A673 (cell line): ENCODE data around the gene SEPTIN1. TPM values are rescaled to one million over a fixed set of nuclear protein-coding genes. Genes with fewer than 3 reads are reported as not detected.

ENCODE experiments used
- BruUV-seq: library from RNA; stranded (reverse); fragments of 400-500 nt; replicated peaks from 2 replicates; lab custom pipeline; 2021; lab: Mats Ljungman, UMichigan
- CTCF ChIA-PET: fragments of 300-600 bp; sonication (Branson Sonifier 250); formaldehyde crosslinking; loops from one replicate; lab custom pipeline; 2022; ENCODE audit warnings: antibody characterized with exemption; lab: Charles Lee
- POLR2A ChIA-PET: fragments of 300-600 bp; sonication (Branson Sonifier 250); formaldehyde crosslinking; loops from one replicate; lab custom pipeline; 2022; ENCODE audit warnings: antibody characterized with exemption; ENCODE audit not compliant: low non-redundant PET; lab: Charles Lee
- DNase-seq: peaks from one replicate; pipeline ENCODE4 v3.0.0-alpha.2; 2015; ENCODE audit warnings: low spot score
- H3K27ac ChIP-seq: fragments of 200-600 bp; sonication (generic); 2 replicates; pipeline ENCODE4 v1.5.1; 2016; ENCODE audit warnings: mixed run types, low read depth, mild to moderate bottlenecking, mixed read lengths, antibody characterized with exemption, low read length; ENCODE audit not compliant: poor library complexity, severe bottlenecking
- H3K27me3 ChIP-seq: fragments of 200-600 bp; sonication (generic); replicated peaks from 2 replicates; pipeline ENCODE4 v1.6.1; 2017; ENCODE audit warnings: mixed run types, low read depth, mild to moderate bottlenecking, mixed read lengths, antibody characterized with exemption, low read length; ENCODE audit not compliant: insufficient read depth, poor library complexity
- H3K36me3 ChIP-seq: fragments of 200-600 bp; sonication (generic); 2 replicates; pipeline ENCODE4 v1.6.1; 2016; ENCODE audit warnings: mixed run types, mild to moderate bottlenecking, mixed read lengths, antibody characterized with exemption, low read length; ENCODE audit not compliant: insufficient read depth, poor library complexity, severe bottlenecking
- H3K4me1 ChIP-seq: fragments of 200-600 bp; sonication (generic); 2 replicates; pipeline ENCODE4 v1.6.1; 2017; ENCODE audit warnings: mixed run types, mild to moderate bottlenecking, mixed read lengths, antibody characterized with exemption, low read length; ENCODE audit not compliant: insufficient read depth, poor library complexity, severe bottlenecking
- H3K4me3 ChIP-seq: fragments of 200-600 bp; sonication (generic); 2 replicates; pipeline ENCODE4 v1.5.1; 2016; ENCODE audit warnings: low read depth, mixed run types, mild to moderate bottlenecking, mixed read lengths, low read length; ENCODE audit not compliant: poor library complexity, severe bottlenecking
- H3K9me3 ChIP-seq: fragments of 200-600 bp; sonication (generic); 2 replicates; pipeline ENCODE4 v1.6.1; 2016; ENCODE audit warnings: mixed run types, low read depth, mild to moderate bottlenecking, mixed read lengths, antibody characterized with exemption, low read length; ENCODE audit not compliant: poor library complexity, severe bottlenecking
- EZH2 ChIP-seq: fragments of 200-600 bp; sonication (generic); IDR thresholded peaks from 2 replicates; pipeline ENCODE4 v1.6.1; 2017; ENCODE audit warnings: borderline replicate concordance, low read depth, mild to moderate bottlenecking, mixed read lengths, antibody characterized with exemption, low read length; ENCODE audit not compliant: poor library complexity, severe bottlenecking
- intact Hi-C: fragments of 100-400 bp; cut with micrococcal nuclease; formaldehyde crosslinking; loops from one replicate; pipeline ENCODE4 v1.10.0; 2022; ENCODE audit not compliant: unreplicated experiment
- total RNA-seq: library from RNA; stranded (reverse); gene quantifications from 2 replicates; pipeline ENCODE4 v1.2.3, GENCODE V29; 2021
- TF ChIP-seq, protein P1 (sequence below): fragments of 300-800, 200-600 bp; sonication (generic); conservative IDR thresholded peaks from 2 replicates; pipeline ENCODE4 v1.5.1; 2017; ENCODE audit warnings: low read depth, mild to moderate bottlenecking, antibody characterized with exemption, low read length, moderate library complexity, mixed read lengths

SEPTIN1 gene
- total RNA-seq, 1 experiment from 2014 or later, result 0.86 TPM

DNA sequence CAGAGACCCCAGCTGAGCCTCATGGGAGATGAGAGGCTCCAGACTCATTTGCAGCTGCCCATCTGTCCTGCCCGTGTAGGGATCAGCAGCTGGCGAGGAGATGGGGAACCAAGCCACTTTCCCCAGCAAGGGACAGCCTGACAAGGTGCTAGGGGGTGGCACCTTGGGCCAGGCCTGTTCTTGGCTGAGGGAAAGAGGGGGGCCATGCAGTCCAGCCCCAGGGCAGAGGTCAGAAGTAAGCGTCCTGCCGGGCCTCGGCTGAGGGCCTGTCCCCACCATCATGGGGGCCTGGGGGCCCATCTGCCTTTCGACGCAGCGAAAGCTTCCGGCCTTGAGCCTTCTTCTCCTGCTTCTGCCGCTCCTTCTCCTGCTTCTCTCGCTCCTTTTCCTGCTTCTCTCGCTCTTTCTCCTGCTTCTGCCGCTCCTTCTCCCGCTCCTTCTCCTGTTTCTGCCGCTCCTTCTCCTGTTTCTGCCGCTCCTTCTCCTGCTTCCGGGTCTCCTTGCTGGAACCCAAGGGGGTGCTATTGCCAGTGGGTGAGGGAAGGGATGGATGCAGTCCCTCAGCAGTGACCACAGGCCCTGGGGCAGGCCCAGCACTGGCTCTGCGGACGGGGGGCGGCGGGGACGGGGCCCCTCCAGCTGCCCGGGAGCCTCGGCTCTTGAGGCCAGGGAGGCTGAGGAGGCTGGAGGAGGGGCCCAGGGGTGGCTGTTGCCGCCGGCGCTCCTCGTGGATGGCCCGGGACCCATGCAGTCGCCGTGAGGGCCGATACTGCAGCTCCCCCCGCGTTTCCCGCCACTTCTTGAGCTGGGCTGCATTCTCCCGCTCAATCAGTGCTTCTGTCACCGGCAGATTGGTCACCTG, 24.4 kb downstream of the SEPTIN1 start:
- Histone ChIP-seq H3K27me3 (no peaks in the 10 kb centered on the region), H3K27ac (no peak overlapping the region), H3K36me3 (peaks cover 33% of the 10 kb centered on the region), H3K4me3 (no peak overlapping the region), H3K4me1 (peaks cover 13% of the 10 kb centered on the region), H3K9me3 (no peaks in the 10 kb centered on the region)
- no peak for TF ChIP-seq EZH2
- TF ChIP-seq, protein P1, sequence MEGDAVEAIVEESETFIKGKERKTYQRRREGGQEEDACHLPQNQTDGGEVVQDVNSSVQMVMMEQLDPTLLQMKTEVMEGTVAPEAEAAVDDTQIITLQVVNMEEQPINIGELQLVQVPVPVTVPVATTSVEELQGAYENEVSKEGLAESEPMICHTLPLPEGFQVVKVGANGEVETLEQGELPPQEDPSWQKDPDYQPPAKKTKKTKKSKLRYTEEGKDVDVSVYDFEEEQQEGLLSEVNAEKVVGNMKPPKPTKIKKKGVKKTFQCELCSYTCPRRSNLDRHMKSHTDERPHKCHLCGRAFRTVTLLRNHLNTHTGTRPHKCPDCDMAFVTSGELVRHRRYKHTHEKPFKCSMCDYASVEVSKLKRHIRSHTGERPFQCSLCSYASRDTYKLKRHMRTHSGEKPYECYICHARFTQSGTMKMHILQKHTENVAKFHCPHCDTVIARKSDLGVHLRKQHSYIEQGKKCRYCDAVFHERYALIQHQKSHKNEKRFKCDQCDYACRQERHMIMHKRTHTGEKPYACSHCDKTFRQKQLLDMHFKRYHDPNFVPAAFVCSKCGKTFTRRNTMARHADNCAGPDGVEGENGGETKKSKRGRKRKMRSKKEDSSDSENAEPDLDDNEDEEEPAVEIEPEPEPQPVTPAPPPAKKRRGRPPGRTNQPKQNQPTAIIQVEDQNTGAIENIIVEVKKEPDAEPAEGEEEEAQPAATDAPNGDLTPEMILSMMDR, result no peak
- no TSS peak for BruUV-seq
- intact Hi-C loops, result no loop called here
- ChIA-PET CTCF (no interaction called here), POLR2A (no interaction called here)
- DNase-seq, result no peak

DNA sequence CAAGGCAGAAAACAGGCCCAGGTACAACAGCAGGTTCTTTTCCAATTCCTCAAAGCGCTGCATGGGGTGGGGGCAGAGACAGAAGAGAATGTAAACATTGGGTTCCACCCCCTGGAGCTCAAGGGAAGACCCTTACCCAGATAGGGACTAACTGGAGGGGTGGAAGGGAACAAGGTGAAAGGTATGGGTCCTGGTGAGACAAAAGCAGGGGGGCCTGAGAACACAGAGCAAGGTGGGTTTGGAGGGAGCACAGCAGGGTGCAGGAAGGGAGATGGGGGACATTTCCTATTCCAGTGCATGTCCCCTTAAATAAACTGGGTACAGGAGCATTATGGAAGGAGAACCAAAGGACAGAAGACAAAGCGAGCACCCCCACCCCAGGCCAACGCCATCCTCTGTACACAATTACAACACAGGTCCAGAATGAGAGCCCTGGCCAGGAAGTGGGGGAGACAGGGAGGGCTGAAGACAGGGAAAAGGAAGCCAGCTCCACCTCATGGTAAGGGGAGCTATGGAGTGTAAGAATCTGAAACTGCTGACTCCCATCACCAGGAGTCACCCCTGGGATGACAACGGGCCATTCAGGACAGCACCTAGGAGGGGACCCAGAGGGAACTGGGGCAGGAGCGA, 25.2 kb downstream of the SEPTIN1 start:
- no peaks in the 10 kb centered on the region for H3K27me3 ChIP-seq
- no peaks in the 10 kb centered on the region for H3K9me3 ChIP-seq
- DNase-seq, result no peak
- ChIA-PET POLR2A (no interaction called here), CTCF (no interaction called here)
- no peak overlapping the region for H3K4me3 ChIP-seq
- intact Hi-C loops, result no loop called here
- peaks cover 41% of the 10 kb centered on the region for H3K36me3 ChIP-seq
- H3K27ac ChIP-seq, result no peak overlapping the region
- H3K4me1 ChIP-seq, result peaks cover 13% of the 10 kb centered on the region
- TF ChIP-seq, protein P1, result no peak
- no peak for TF ChIP-seq EZH2
- BruUV-seq, result no TSS peak

DNA sequence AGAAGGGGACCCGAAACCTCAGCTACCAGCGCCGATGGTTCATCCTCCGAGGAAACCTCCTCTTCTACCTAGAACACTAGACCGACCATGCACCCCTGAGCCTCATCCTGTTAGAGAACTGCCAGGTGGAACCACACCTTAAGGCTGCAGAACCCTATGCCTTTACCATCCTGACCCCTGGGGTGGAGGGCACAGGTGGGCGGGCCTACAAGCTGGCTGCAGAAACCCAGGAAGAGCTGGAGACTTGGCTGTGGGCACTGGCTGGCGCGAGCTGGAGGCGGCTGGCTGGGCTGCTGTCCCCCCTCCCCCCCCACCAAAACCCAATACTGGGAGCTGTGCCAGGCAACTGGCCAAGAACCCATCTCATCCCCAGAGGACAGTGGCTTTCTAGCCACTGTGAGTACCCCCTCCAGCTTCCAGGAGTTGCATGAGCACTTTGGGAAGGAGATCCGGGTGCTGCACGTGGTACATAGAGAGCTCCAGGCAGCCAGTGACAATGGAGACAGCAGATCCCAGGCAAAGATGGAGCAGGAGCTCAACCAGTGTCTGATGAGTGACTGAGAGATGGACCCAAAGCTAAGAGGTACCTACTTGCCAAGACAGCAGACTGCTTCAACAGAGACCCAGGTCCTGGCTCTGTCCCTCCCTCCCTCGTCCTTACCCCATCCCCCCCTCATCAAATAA, 25.8 kb downstream of the SEPTIN1 start:
- POLR2A ChIA-PET, result no interaction called here
- Histone ChIP-seq H3K36me3 (peaks cover 47% of the 10 kb centered on the region), H3K4me3 (peak overlapping the region; percentile 98), H3K27ac (peak overlapping the region; percentile 94), H3K27me3 (no peaks in the 10 kb centered on the region), H3K9me3 (no peaks in the 10 kb centered on the region), H3K4me1 (peaks cover 13% of the 10 kb centered on the region)
- no peak for TF ChIP-seq EZH2
- TF ChIP-seq, protein P1, result no peak
- no TSS peak for BruUV-seq
- no peak for DNase-seq
- CTCF ChIA-PET, result no interaction called here
- intact Hi-C loops, result no loop called here
